PC-9 (cell line): ENCODE results near the gene IP6K2.
"Not testable (repeated sequence)": the region's sequence is repeated elsewhere in the genome, so short reads cannot be mapped to it uniquely, and the experiment has no call there.

Experiments used
- CTCF ChIP-seq: fragments of 200-600 bp; sonication (generic); conservative IDR thresholded peaks from 2 replicates; pipeline ENCODE4 v1.6.1; 2017; ENCODE audit warnings: mixed run types, antibody characterized with exemption, mild to moderate bottlenecking, moderate library complexity
- EZH2 ChIP-seq: fragments of 200-600 bp; sonication (generic); IDR thresholded peaks from 2 replicates; pipeline ENCODE4 v1.8.0; 2017; ENCODE audit warnings: antibody characterized with exemption, low read depth

GRCh38 chr3:48759991-48760540 lies 43.0 kb upstream of the IP6K2 start:
- not testable (repeated sequence) for TF ChIP-seq CTCF, EZH2
